ENCODE results near the gene KDM2B.

KDM2B gene

DNA sequence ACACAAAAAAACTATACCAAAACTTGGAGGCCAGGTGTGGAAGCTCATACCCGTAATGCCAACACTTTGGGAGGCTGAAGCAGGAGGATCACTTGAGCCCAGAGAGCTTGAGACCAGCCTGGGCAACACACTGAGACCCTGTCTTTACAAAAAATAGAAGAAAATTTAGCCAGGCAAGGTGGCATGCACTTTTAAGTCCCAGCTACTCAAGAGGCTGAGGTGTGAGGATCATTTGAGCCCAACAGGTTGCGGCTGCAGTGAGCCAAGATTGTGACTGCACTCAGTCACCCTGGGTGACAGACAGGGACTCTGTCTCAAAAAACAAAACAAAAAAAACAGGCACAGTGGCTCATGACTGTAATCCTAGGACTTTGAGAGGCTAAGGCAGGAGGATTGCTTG lies 105.5 kb downstream of the KDM2B start:
- no peaks in the 10 kb centered on the region for H3K9me3 ChIP-seq (ENCODE audit: control insufficient read depth, insufficient read depth, low read length)
- H3K4me1 ChIP-seq (ENCODE audit: control insufficient read depth, low read length) = no peaks in the 10 kb centered on the region
- no peak overlapping the region for H3K4me2 ChIP-seq (ENCODE audit: low read length)
- H4K20me1 ChIP-seq (ENCODE audit: control insufficient read depth, insufficient read depth, low read depth, low read length) = no peaks in the 10 kb centered on the region
- H3K79me2 ChIP-seq (ENCODE audit: control insufficient read depth, low read length) = no peaks in the 10 kb centered on the region
- H3K27ac ChIP-seq (ENCODE audit: low read depth, low read length) = no peak overlapping the region
- H3K9me2 ChIP-seq (replicated peaks; ENCODE audit: control insufficient read depth, low read length) = no peaks in the 10 kb centered on the region
- TF ChIP-seq, protein P1, sequence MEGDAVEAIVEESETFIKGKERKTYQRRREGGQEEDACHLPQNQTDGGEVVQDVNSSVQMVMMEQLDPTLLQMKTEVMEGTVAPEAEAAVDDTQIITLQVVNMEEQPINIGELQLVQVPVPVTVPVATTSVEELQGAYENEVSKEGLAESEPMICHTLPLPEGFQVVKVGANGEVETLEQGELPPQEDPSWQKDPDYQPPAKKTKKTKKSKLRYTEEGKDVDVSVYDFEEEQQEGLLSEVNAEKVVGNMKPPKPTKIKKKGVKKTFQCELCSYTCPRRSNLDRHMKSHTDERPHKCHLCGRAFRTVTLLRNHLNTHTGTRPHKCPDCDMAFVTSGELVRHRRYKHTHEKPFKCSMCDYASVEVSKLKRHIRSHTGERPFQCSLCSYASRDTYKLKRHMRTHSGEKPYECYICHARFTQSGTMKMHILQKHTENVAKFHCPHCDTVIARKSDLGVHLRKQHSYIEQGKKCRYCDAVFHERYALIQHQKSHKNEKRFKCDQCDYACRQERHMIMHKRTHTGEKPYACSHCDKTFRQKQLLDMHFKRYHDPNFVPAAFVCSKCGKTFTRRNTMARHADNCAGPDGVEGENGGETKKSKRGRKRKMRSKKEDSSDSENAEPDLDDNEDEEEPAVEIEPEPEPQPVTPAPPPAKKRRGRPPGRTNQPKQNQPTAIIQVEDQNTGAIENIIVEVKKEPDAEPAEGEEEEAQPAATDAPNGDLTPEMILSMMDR (IDR thresholded peaks at IDR 0.05; ENCODE audit: low read depth, low read length, poor library complexity, severe bottlenecking) = no peak
- TF ChIP-seq EZH2phosphoT487 (IDR thresholded peaks at IDR 0.05; ENCODE audit: borderline replicate concordance, low read length) = no peak
- H3K4me3 ChIP-seq (ENCODE audit: low read length) = no peak overlapping the region
- H3K27me3 ChIP-seq (ENCODE audit: control insufficient read depth, low read length) = no peaks in the 10 kb centered on the region
- H3F3A ChIP-seq (ENCODE audit: control insufficient read depth, insufficient read depth) = no peaks in the 10 kb centered on the region
- no peaks in the 10 kb centered on the region for H3K36me3 ChIP-seq (ENCODE audit: control insufficient read depth, low read length)

DNA sequence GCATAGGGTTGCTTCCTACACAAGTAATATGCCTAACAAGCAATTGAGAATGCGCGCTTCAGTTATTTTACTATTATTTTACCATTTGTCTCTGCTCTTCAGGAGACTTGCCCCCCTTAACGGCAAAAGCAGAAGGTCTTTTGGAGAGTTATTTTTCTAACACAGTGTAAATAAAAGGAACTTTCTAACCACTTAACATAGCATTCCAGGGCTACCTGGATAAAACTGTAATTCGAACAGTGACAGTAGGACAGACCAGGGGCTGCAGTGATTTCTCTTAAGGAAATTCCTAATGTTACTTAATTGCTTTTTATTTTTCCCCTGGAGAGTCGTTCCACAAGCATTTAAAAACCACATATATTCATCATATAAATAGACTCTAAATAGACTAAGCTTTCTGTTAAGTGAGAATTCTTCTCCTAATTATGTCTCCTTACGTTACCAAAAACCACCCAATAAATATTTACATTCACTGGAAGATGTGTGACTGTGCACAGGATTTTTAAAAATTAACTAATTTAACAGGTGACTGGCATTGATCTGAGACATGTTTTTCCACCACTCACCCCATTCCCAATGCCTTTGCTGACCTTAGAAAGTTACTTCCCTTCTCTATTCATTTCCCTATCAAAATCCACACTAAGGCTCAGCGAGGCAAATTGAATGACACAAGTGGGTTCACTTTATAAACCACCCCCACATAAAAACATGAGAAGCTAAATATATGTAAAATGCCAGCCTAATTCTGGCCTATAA lies 108.5 kb downstream of the KDM2B start:
- Histone ChIP-seq H3K4me3 (ENCODE audit: low read length) (no peak overlapping the region), H3K27ac (ENCODE audit: low read depth, low read length) (no peak overlapping the region), H3K9me3 (ENCODE audit: control insufficient read depth, insufficient read depth, low read length) (no peaks in the 10 kb centered on the region), H3K9me2 (replicated peaks; ENCODE audit: control insufficient read depth, low read length) (no peaks in the 10 kb centered on the region), H3F3A (ENCODE audit: control insufficient read depth, insufficient read depth) (peaks cover 5% of the 10 kb centered on the region), H3K4me2 (ENCODE audit: low read length) (no peak overlapping the region), H3K4me1 (ENCODE audit: control insufficient read depth, low read length) (peaks cover 14% of the 10 kb centered on the region), H4K20me1 (ENCODE audit: control insufficient read depth, insufficient read depth, low read depth, low read length) (no peaks in the 10 kb centered on the region), H3K27me3 (ENCODE audit: control insufficient read depth, low read length) (no peaks in the 10 kb centered on the region), H3K36me3 (ENCODE audit: control insufficient read depth, low read length) (no peaks in the 10 kb centered on the region), H3K79me2 (ENCODE audit: control insufficient read depth, low read length) (no peaks in the 10 kb centered on the region)
- no peak for TF ChIP-seq EZH2phosphoT487 (IDR thresholded peaks at IDR 0.05; ENCODE audit: borderline replicate concordance, low read length)
- TF ChIP-seq, protein P1 (IDR thresholded peaks at IDR 0.05; ENCODE audit: low read depth, low read length, poor library complexity, severe bottlenecking) = no peak

DNA sequence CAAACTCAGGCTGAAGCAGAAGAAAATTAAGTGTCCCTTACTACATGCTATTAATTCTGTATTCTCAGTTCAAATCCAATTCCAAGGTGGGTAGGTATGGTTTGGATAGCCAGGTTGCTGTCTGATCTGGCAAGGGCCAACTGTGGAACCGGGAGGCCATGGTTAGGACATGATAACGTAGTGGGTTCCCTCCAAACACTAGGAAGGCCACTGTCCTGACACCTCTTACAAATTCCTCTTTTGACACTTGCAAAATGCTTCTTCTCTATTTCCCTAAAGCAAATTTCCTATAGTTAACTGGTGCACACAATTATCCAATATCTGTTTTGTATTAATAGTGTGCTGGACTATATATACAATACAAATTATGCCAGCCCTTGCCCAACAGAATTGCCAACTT lies 110.1 kb downstream of the KDM2B start:
- H4K20me1 ChIP-seq (ENCODE audit: control insufficient read depth, insufficient read depth, low read depth, low read length) = peaks cover 1% of the 10 kb centered on the region; the same call in 1 of the 2 replicates
- peaks cover 5% of the 10 kb centered on the region for H3F3A ChIP-seq (ENCODE audit: control insufficient read depth, insufficient read depth)
- no peak overlapping the region for H3K4me3 ChIP-seq (ENCODE audit: low read length)
- H3K4me1 ChIP-seq (ENCODE audit: control insufficient read depth, low read length) = peaks cover 14% of the 10 kb centered on the region
- H3K27me3 ChIP-seq (ENCODE audit: control insufficient read depth, low read length) = no peaks in the 10 kb centered on the region
- H3K4me2 ChIP-seq (ENCODE audit: low read length) = no peak overlapping the region
- H3K9me3 ChIP-seq (ENCODE audit: control insufficient read depth, insufficient read depth, low read length) = no peaks in the 10 kb centered on the region
- no peak for TF ChIP-seq EZH2phosphoT487 (IDR thresholded peaks at IDR 0.05; ENCODE audit: borderline replicate concordance, low read length)
- TF ChIP-seq, protein P1 (IDR thresholded peaks at IDR 0.05; ENCODE audit: low read depth, low read length, poor library complexity, severe bottlenecking) = no peak
- H3K79me2 ChIP-seq (ENCODE audit: control insufficient read depth, low read length) = peaks cover 8% of the 10 kb centered on the region
- peaks cover 3% of the 10 kb centered on the region; the same call in 1 of the 2 replicates for H3K36me3 ChIP-seq (ENCODE audit: control insufficient read depth, low read length)
- H3K9me2 ChIP-seq (replicated peaks; ENCODE audit: control insufficient read depth, low read length) = no peaks in the 10 kb centered on the region
- H3K27ac ChIP-seq (ENCODE audit: low read depth, low read length) = no peak overlapping the region

Measured in DOHH2 (cell line).